MCF 10A (cell line): ENCODE measurements around the gene ICOS. TPM values are rescaled to one million over a fixed set of nuclear protein-coding genes. Genes with fewer than 3 reads are reported as not detected.

Experiments
- BruUV-seq: library from RNA; stranded (reverse); fragments of 400-500 nt; replicated peaks from 2 replicates; lab custom pipeline; 2021; lab: Mats Ljungman, UMichigan
- CTCF ChIA-PET: fragments of 300-600 bp; sonication (Branson Sonifier 250); formaldehyde crosslinking; extraction: SDS; loops from one replicate; lab custom pipeline; 2021; ENCODE audit warnings: antibody characterized with exemption, inconsistent platforms; lab: Yijun Ruan, JAX
- POLR2A ChIA-PET: fragments of 300-600, 350-650 bp; sonication (Branson Sonifier 250); formaldehyde crosslinking; extraction: SDS; loops from one replicate; lab custom pipeline; 2020; ENCODE audit warnings: antibody characterized with exemption, inconsistent platforms; lab: Yijun Ruan, JAX
- DNase-seq: peaks from one replicate; pipeline ENCODE4 v3.0.0-alpha.2; 2018; ENCODE audit not compliant: unreplicated experiment
- H3K27ac Mint-ChIP-seq: one replicate; pipeline ENCODE4 v1.8.0; 2022; ENCODE audit warnings: mild to moderate bottlenecking, low read depth, mixed read lengths; ENCODE audit not compliant: unreplicated experiment
- H3K27me3 Mint-ChIP-seq: one replicate; pipeline ENCODE4 v1.8.0; 2022; ENCODE audit warnings: mixed read lengths; ENCODE audit not compliant: insufficient read depth, unreplicated experiment
- H3K36me3 Mint-ChIP-seq: one replicate; pipeline ENCODE4 v1.8.0; 2022; ENCODE audit warnings: mild to moderate bottlenecking, moderate library complexity, mixed read lengths; ENCODE audit not compliant: insufficient read depth, unreplicated experiment
- H3K4me1 Mint-ChIP-seq: one replicate; pipeline ENCODE4 v1.8.0; 2022; ENCODE audit warnings: mixed read lengths; ENCODE audit not compliant: insufficient read depth, unreplicated experiment
- H3K4me3 Mint-ChIP-seq: one replicate; pipeline ENCODE4 v1.8.0; 2022; ENCODE audit warnings: mild to moderate bottlenecking, moderate library complexity, mixed read lengths; ENCODE audit not compliant: unreplicated experiment
- H3K9me3 Mint-ChIP-seq: one replicate; pipeline ENCODE4 v1.8.0; 2022; ENCODE audit warnings: mixed read lengths; ENCODE audit not compliant: unreplicated experiment
- intact Hi-C: fragments of 100-400 bp; cut with micrococcal nuclease; formaldehyde crosslinking; loops from 2 replicates; pipeline ENCODE4 v1.14.1; 2022
- total RNA-seq: library from RNA; stranded (reverse); gene quantifications from 2 replicates; pipeline ENCODE4 v1.2.3, GENCODE V29; 2022
- TF ChIP-seq, protein P1 (sequence below): fragments of 200-600 bp; IDR thresholded peaks from one replicate; pipeline ENCODE4 v1.8.0; 2022; ENCODE audit warnings: antibody characterized with exemption, mild to moderate bottlenecking; ENCODE audit not compliant: unreplicated experiment

ICOS gene
- total RNA-seq, 1 experiment from 2014 or later: not detected

DNA sequence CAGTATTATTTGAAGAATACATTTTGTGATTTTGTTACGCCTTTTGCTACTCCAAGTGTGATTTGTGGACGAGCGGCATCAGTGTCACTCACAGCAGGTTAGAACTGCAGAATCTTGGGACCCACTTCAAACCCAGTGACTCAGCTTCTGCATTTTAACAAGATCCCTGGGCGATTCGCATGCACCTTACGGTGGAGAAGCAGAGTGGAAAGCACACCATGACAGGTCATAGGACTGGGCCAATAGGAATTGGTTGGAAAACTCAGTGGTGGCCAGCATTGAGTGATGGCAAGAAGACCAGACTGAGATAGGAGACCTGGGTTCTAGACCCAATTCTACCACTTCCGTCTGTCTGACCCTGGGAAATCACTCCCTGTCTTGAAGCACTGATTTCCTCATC lies 42.7 kb upstream of the ICOS start:
- H3K4me3 Mint-ChIP-seq: no peak overlapping the region
- H3K4me1 Mint-ChIP-seq: peaks cover 5% of the 10 kb centered on the region
- H3K27ac Mint-ChIP-seq: no peak overlapping the region
- intact Hi-C loops: no loop called here
- ChIA-PET POLR2A (no interaction called here), CTCF (interaction anchor here (0.5 kb wide), 1 partner anchor 18 kb away, joined by 3 read pairs; no protein-coding TSS in a partner anchor)
- H3K27me3 Mint-ChIP-seq: no peaks in the 10 kb centered on the region
- TF ChIP-seq, protein P1, sequence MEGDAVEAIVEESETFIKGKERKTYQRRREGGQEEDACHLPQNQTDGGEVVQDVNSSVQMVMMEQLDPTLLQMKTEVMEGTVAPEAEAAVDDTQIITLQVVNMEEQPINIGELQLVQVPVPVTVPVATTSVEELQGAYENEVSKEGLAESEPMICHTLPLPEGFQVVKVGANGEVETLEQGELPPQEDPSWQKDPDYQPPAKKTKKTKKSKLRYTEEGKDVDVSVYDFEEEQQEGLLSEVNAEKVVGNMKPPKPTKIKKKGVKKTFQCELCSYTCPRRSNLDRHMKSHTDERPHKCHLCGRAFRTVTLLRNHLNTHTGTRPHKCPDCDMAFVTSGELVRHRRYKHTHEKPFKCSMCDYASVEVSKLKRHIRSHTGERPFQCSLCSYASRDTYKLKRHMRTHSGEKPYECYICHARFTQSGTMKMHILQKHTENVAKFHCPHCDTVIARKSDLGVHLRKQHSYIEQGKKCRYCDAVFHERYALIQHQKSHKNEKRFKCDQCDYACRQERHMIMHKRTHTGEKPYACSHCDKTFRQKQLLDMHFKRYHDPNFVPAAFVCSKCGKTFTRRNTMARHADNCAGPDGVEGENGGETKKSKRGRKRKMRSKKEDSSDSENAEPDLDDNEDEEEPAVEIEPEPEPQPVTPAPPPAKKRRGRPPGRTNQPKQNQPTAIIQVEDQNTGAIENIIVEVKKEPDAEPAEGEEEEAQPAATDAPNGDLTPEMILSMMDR: no peak
- no peaks in the 10 kb centered on the region for H3K36me3 Mint-ChIP-seq
- DNase-seq: no peak
- no TSS peak for BruUV-seq
- H3K9me3 Mint-ChIP-seq: no peaks in the 10 kb centered on the region

DNA sequence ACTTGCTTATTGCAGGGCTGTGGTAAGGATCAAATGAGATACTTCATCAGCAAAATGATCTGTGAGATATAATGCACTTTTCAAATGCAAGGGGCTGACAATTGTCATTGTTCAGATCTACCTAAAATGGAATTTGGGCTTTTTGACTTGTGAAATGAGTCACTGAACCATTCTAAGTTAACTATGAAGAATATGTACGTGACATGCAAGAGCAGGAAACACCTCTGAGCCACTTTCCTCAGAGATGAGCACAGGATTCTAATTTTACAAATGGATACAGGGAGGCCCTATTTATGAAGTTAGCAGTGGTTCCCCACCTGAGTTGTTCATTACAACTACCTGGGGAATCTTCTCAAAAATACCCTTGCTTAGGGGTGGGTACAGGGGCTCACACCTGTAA lies 42.3 kb upstream of the ICOS start:
- intact Hi-C loops: no loop called here
- no peak overlapping the region for H3K27ac Mint-ChIP-seq
- BruUV-seq: no TSS peak
- TF ChIP-seq, protein P1: no peak
- H3K4me1 Mint-ChIP-seq: peaks cover 5% of the 10 kb centered on the region
- H3K36me3 Mint-ChIP-seq: no peaks in the 10 kb centered on the region
- H3K4me3 Mint-ChIP-seq: no peak overlapping the region
- POLR2A ChIA-PET: no interaction called here
- no peaks in the 10 kb centered on the region for H3K27me3 Mint-ChIP-seq
- CTCF ChIA-PET: interaction anchor here (0.5 kb wide), 1 partner anchor 18 kb away, joined by 3 read pairs; no protein-coding TSS in a partner anchor
- DNase-seq: no peak
- H3K9me3 Mint-ChIP-seq: no peaks in the 10 kb centered on the region

DNA sequence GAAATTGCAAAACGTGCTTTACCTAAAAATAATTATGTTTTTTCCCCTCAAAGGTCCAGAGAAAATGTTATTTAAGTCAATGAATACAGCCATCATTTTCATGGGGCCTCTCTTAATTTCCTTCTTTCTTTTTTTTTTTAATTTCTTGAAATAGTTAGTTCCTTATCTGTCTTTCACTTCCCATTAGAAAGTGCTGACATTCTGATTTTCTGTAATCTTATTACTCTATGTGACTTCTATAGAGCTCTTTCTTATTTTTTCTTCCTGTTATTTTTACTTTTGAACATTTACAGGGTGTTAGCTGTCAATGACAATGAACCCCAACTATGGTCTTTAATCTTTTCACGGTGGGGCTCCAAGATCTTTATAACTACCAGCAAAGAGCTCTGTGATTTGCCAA lies 39.0 kb upstream of the ICOS start:
- CTCF ChIA-PET: interaction anchor here (0.7 to 1.2 kb wide), 3 partner anchors 9 to 114 kb away, joined by 3 to 5 read pairs (median 4); no protein-coding TSS in a partner anchor
- BruUV-seq: no TSS peak
- no peak overlapping the region for H3K4me3 Mint-ChIP-seq
- no peaks in the 10 kb centered on the region for H3K36me3 Mint-ChIP-seq
- intact Hi-C loops: no loop called here
- H3K9me3 Mint-ChIP-seq: peaks cover 8% of the 10 kb centered on the region
- H3K27ac Mint-ChIP-seq: no peak overlapping the region
- TF ChIP-seq, protein P1: no peak
- POLR2A ChIA-PET: no interaction called here
- DNase-seq: no peak
- no peaks in the 10 kb centered on the region for H3K27me3 Mint-ChIP-seq
- no peaks in the 10 kb centered on the region for H3K4me1 Mint-ChIP-seq

DNA sequence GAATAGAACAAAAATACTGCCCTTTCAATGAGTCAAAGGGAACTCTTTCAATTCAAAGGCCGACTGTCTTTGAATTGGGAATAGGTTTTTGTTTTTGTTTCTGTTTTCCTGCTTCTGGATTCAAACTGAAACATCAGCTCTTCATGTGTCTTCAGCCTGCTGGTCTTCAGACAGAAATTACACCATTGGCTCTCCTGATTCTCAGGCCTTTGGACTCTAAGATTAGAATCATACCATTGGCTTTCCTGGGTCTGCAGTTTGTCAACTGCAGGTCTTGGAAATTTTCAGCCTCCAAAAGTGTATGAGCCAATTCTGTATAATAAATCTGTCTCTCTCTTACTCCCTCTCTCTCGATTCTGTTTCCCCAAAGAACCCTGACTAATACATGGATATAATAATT lies 37.9 kb upstream of the ICOS start:
- POLR2A ChIA-PET: no interaction called here
- H3K9me3 Mint-ChIP-seq: peaks cover 8% of the 10 kb centered on the region
- CTCF ChIA-PET: interaction anchor here (1.2 kb wide), 1 partner anchor 11 kb away, joined by 5 read pairs; no protein-coding TSS in a partner anchor
- H3K27ac Mint-ChIP-seq: no peak overlapping the region
- no peaks in the 10 kb centered on the region for H3K27me3 Mint-ChIP-seq
- DNase-seq: no peak
- intact Hi-C loops: no loop called here
- no peaks in the 10 kb centered on the region for H3K36me3 Mint-ChIP-seq
- H3K4me3 Mint-ChIP-seq: no peak overlapping the region
- no peaks in the 10 kb centered on the region for H3K4me1 Mint-ChIP-seq
- TF ChIP-seq, protein P1: no peak
- BruUV-seq: no TSS peak
